Liver (tissue), 9 donors: Measurements from ENCODE around the gene PLB1. TPM values are rescaled to one million over a fixed set of nuclear protein-coding genes. Genes with fewer than 3 reads are reported as not detected.

Experiments
- DNase-seq: peaks from one replicate; pipeline ENCODE4 v3.0.0-alpha.2; 2017; ENCODE audit warnings: low spot score
- H3K27ac ChIP-seq, 2 donors: one replicate each; pipeline ENCODE4 v1.7.0; 2013; ENCODE audit warnings: inconsistent platforms in 2 of 2, low read length in 2 of 2, control low read depth in 1 of 2, low read depth in 1 of 2, mild to moderate bottlenecking in 1 of 2
- H3K27me3 ChIP-seq, 4 donors: one replicate each; pipeline versions ENCODE4 v1.6.1 to v1.7.0; 2013; ENCODE audit warnings: low read length in 3 of 4, inconsistent platforms in 1 of 4, mild to moderate bottlenecking in 1 of 4, moderate library complexity in 1 of 4; ENCODE audit not compliant: control insufficient read depth in 4 of 4, insufficient read depth in 4 of 4
- H3K36me3 ChIP-seq, 4 donors: one replicate each; pipeline versions ENCODE4 v1.6.1 to v1.7.0; 2013; ENCODE audit warnings: low read length in 3 of 4, mild to moderate bottlenecking in 3 of 4, low read depth in 1 of 4, moderate library complexity in 1 of 4; ENCODE audit not compliant: control insufficient read depth in 4 of 4, insufficient read depth in 3 of 4
- H3K4me1 ChIP-seq, 4 donors: one replicate each; pipeline versions ENCODE4 v1.6.1 to v1.7.0; 2013; ENCODE audit warnings: low read length in 3 of 4, mild to moderate bottlenecking in 3 of 4, moderate library complexity in 1 of 4; ENCODE audit not compliant: control insufficient read depth in 4 of 4, insufficient read depth in 4 of 4
- H3K4me3 ChIP-seq, 3 donors: one replicate each; pipeline versions ENCODE4 v1.6.1 to v1.7.0; 2013; ENCODE audit warnings: low read length in 3 of 3, control low read depth in 1 of 3, low read depth in 1 of 3, mild to moderate bottlenecking in 1 of 3
- H3K9ac ChIP-seq, 2 donors: one replicate each; pipeline ENCODE4 v1.7.0; 2013; ENCODE audit warnings: low read length in 2 of 2, mild to moderate bottlenecking in 2 of 2, moderate library complexity in 2 of 2, control low read depth in 1 of 2, low read depth in 1 of 2
- H3K9me3 ChIP-seq, 4 donors: one replicate each; pipeline versions ENCODE4 v1.6.1 to v1.7.0; 2013; ENCODE audit warnings: low read length in 3 of 4; ENCODE audit not compliant: control insufficient read depth in 4 of 4
- ATF3 ChIP-seq: IDR thresholded peaks from 2 replicates; pipeline ENCODE4 v1.6.1; 2016; ENCODE audit warnings: antibody characterized with exemption
- CTCF ChIP-seq: fragments of 150-350 bp; IDR thresholded peaks from 2 replicates; pipeline ENCODE4 v1.5.1; 2017; ENCODE audit warnings: improper control_type of control experiment, low read depth, low read length; ENCODE audit not compliant: missing input control
- EGR1 ChIP-seq, 2 donors: IDR thresholded peaks; 2 replicates each; pipeline ENCODE4 v1.6.1; 2016 to 2018; ENCODE audit warnings: antibody characterized with exemption in 2 of 2, low read depth in 2 of 2
- FOXA1 ChIP-seq: IDR thresholded peaks from 2 replicates; pipeline ENCODE4 v1.6.1; 2016; ENCODE audit warnings: antibody characterized with exemption
- FOXA2 ChIP-seq: IDR thresholded peaks from 2 replicates; pipeline ENCODE4 v1.6.1; 2016; ENCODE audit warnings: antibody characterized with exemption
- GABPA ChIP-seq, 2 donors: IDR thresholded peaks in 1 of 2; conservative IDR thresholded peaks in 1 of 2; 2 replicates each; pipeline ENCODE4 v1.6.1; 2016; ENCODE audit warnings: antibody characterized with exemption in 2 of 2, mild to moderate bottlenecking in 1 of 2, moderate library complexity in 1 of 2
- HNF4A ChIP-seq, 2 donors: conservative IDR thresholded peaks; 2 replicates each; pipeline ENCODE4 v1.6.1; 2016; ENCODE audit warnings: antibody characterized with exemption in 2 of 2, mild to moderate bottlenecking in 2 of 2
- HNF4G ChIP-seq: IDR thresholded peaks from 2 replicates; pipeline ENCODE4 v1.6.1; 2016; ENCODE audit warnings: antibody characterized with exemption
- JUND ChIP-seq, 2 donors: IDR thresholded peaks; 2 replicates each; pipeline ENCODE4 v1.6.1; 2016; ENCODE audit warnings: antibody characterized with exemption in 2 of 2
- MAX ChIP-seq: IDR thresholded peaks from 2 replicates; pipeline ENCODE4 v1.6.1; 2016; ENCODE audit warnings: antibody characterized with exemption
- NR2F2 ChIP-seq: IDR thresholded peaks from 2 replicates; pipeline ENCODE4 v1.6.1; 2016; ENCODE audit warnings: antibody characterized with exemption
- RAD21 ChIP-seq, 2 donors: IDR thresholded peaks; 2 replicates each; pipeline ENCODE4 v1.6.1; 2016; ENCODE audit warnings: antibody characterized with exemption in 2 of 2, mild to moderate bottlenecking in 2 of 2
- REST ChIP-seq: IDR thresholded peaks from 2 replicates; pipeline ENCODE4 v1.6.1; 2016; ENCODE audit warnings: antibody characterized with exemption, mild to moderate bottlenecking
- RXRA ChIP-seq, 2 donors: IDR thresholded peaks; 2 replicates each; pipeline ENCODE4 v1.6.1; 2017 to 2018; ENCODE audit warnings: antibody characterized with exemption in 2 of 2, mild to moderate bottlenecking in 1 of 2
- SP1 ChIP-seq: IDR thresholded peaks from 2 replicates; pipeline ENCODE4 v1.6.1; 2018; ENCODE audit warnings: antibody characterized with exemption, mild to moderate bottlenecking
- TAF1 ChIP-seq: conservative IDR thresholded peaks from 2 replicates; pipeline ENCODE4 v1.6.1; 2016; ENCODE audit warnings: antibody characterized with exemption, mild to moderate bottlenecking
- YY1 ChIP-seq: IDR thresholded peaks from 2 replicates; pipeline ENCODE4 v1.6.1; 2016; ENCODE audit warnings: antibody characterized with exemption, mild to moderate bottlenecking
- ZBTB33 ChIP-seq: IDR thresholded peaks from 2 replicates; pipeline ENCODE4 v1.6.1; 2016; ENCODE audit warnings: antibody characterized with exemption
- WGBS: extraction: QIAGEN DNeasy Blood & Tissue Kit; methylation state at CpG from one replicate; pipeline ENCODE4 v1.1.7; 2013; 5-methylcytosine and 5-hydroxymethylcytosine counted together
- polyA plus RNA-seq, 2 donors: library from polyadenylated mRNA; stranded (reverse) in 1 of 2; unstranded in 1 of 2; fragments of 200-250 nt in 1 of 2; fragments of >200 nt in 1 of 2; fragmentation: Nextera tagmentation in 1 of 2; extraction: Ambion mirVana in 1 of 2; gene quantifications; one replicate each; pipeline versions ENCODE4 v1.2.1 to v1.2.3, GENCODE V29; 2013 to 2015
- total RNA-seq, 2 donors: library from RNA; depleted of rRNA; stranded (reverse); fragments of >200 nt; gene quantifications; one replicate each; pipeline ENCODE4 v1.2.3, GENCODE V29; 2014
- donor health status: healthy.
- donor health status: healthy.
- donor health status: healthy.
- donor health status: healthy.
- donor health status: healthy.

The PLB1 gene
- total and polyA plus RNA-seq, 4 donors, result 0.58 to 4.5 (median 1.6) TPM

- H3K9ac ChIP-seq, result no peak overlapping the region
- no peak for TF ChIP-seq MAX
- TF ChIP-seq RAD21 (IDR thresholded peaks at IDR 0.05), result no peak
- no peak for TF ChIP-seq GABPA (IDR thresholded peaks at IDR 0.05 in 1 of 2, conservative IDR thresholded peaks at IDR 0.05 in 1 of 2)
- TF ChIP-seq ATF3, result no peak
- TF ChIP-seq YY1, result no peak
- no peak for TF ChIP-seq TAF1
- no peak for TF ChIP-seq JUND (IDR thresholded peaks at IDR 0.05)
- no peak for TF ChIP-seq FOXA1
- TF ChIP-seq REST, result no peak
- no peak for TF ChIP-seq EGR1 (IDR thresholded peaks at IDR 0.05; ENCODE audit: low read depth in 2 of 2)
- TF ChIP-seq FOXA2, result no peak
- TF ChIP-seq HNF4G, result no peak
- no peak for TF ChIP-seq SP1
- TF ChIP-seq RXRA (IDR thresholded peaks at IDR 0.05), result no peak
- no peak for TF ChIP-seq HNF4A (conservative IDR thresholded peaks at IDR 0.05)
- H3K4me1 ChIP-seq, result no peaks in the 10 kb centered on the region
- 67% methylated on average over 4 of the region's 4 CpGs for WGBS
- H3K27ac ChIP-seq, result no peak overlapping the region
- no peaks in the 10 kb centered on the region for H3K9me3 ChIP-seq
- no peaks in the 10 kb centered on the region for H3K36me3 ChIP-seq
- H3K27me3 ChIP-seq, result peaks cover 0 to 3% (median 0%) of the 10 kb centered on the region in 4 donors
- no peak for DNase-seq
- no peak overlapping the region for H3K4me3 ChIP-seq
Observed at GRCh38 chr2:28496781-28497180, 921 bp downstream of the PLB1 start.

- Histone ChIP-seq H3K4me1 (no peaks in the 10 kb centered on the region), H3K27ac (no peak overlapping the region), H3K4me3 (no peak overlapping the region), H3K36me3 (no peaks in the 10 kb centered on the region), H3K9ac (no peak overlapping the region), H3K27me3 (peaks cover 0 to 3% (median 0%) of the 10 kb centered on the region in 4 donors), H3K9me3 (no peaks in the 10 kb centered on the region)
- no peak for DNase-seq
- TF ChIP-seq RXRA (IDR thresholded peaks at IDR 0.05) (no peak), HNF4G (no peak), RAD21 (IDR thresholded peaks at IDR 0.05) (no peak), ZBTB33 (no peak), EGR1 (IDR thresholded peaks at IDR 0.05; ENCODE audit: low read depth in 2 of 2) (no peak), NR2F2 (no peak), YY1 (no peak), TAF1 (no peak), HNF4A (conservative IDR thresholded peaks at IDR 0.05) (no peak), GABPA (IDR thresholded peaks at IDR 0.05 in 1 of 2, conservative IDR thresholded peaks at IDR 0.05 in 1 of 2) (no peak), REST (no peak), ATF3 (no peak), FOXA1 (no peak), JUND (IDR thresholded peaks at IDR 0.05) (no peak), FOXA2 (no peak), CTCF (no peak), SP1 (no peak), MAX (no peak)
- 88% methylated on average over 3 of the region's 3 CpGs for WGBS
Observed at GRCh38 chr2:28497206-28497605, 1.3 kb downstream of the PLB1 start.
